Spleen (tissue), 7 donors: ENCODE data around the gene LZIC.

Source experiments
- POLR2A ChIP-seq, 3 donors: fragments of 450-650 bp; IDR thresholded peaks; one replicate each; pipeline ENCODE4 v1.5.1; 2017; ENCODE audit warnings: antibody characterized with exemption in 3 of 3, mild to moderate bottlenecking in 1 of 3
- POLR2AphosphoS5 ChIP-seq, 3 donors: sonication (generic); formaldehyde crosslinking; IDR thresholded peaks; one replicate each; pipeline ENCODE4 v1.5.1; 2017; ENCODE audit warnings: antibody characterized with exemption in 3 of 3
- TF ChIP-seq, protein P1 (sequence below), 11 experiments: fragments of 200-600 bp in 7 of 11; fragments of 450-650 bp in 4 of 11; sonication (generic) in 4 of 11; IDR thresholded peaks in 8 of 11; conservative IDR thresholded peaks in 3 of 11; 1 replicate in 7 of 11; 2 replicates in 4 of 11; pipeline versions ENCODE4 v1.4.0 to v1.8.0; 2016 to 2021; ENCODE audit warnings: antibody characterized with exemption in 11 of 11, inconsistent platforms in 4 of 11, mild to moderate bottlenecking in 1 of 11
- donor health status: DM: no; HTN: no; CAD: no; lungs with moderate emphysema.
- donor health status: DM: no; HTN: no; CAD: no.
- donor health status: DM: no; HTN: no; CAD: no.

DNA sequence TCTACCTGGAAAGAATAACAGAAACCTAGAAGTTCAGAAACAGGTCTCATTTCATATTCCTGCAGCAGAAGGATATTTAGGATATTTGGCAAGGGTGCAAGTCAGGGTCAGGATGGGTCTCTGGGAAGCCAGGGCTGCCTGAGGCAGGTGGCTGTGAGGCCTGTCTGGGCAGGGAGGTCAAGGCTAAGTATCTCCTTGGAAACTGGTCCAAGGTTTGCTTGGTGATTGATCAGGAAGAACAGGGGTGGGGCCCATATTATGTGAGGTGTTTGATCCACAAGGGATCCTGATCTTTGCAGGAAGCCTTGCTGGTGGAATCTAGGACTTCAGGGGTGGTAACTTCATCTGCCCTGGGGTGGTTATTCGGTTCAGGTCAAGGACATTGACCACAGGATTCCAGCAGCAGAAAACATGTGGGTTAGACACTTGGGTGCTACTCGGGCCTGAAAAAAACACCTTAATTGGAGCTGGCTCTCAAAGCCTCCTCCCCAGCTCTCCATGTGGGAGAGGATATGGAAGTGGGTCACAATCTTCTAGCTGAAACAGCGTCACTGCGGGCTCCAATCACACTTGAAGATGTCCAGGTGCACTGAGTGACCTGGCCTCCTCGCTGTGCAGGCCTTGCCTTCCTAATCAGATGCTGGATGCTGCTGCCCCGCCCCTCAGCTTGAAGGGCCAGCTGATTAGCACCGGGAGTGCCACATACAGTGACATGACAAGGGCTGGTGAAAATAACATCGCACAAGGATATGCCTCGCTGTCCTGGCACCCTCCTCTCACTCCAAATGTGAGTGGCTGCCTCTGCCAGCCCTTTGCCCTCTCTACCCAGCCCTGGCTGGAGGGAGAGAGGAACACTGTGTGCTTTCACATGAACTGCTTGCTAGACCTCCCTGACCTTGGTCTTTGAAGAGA lies 41.8 kb downstream of the LZIC start:
- TF ChIP-seq, protein P1, sequence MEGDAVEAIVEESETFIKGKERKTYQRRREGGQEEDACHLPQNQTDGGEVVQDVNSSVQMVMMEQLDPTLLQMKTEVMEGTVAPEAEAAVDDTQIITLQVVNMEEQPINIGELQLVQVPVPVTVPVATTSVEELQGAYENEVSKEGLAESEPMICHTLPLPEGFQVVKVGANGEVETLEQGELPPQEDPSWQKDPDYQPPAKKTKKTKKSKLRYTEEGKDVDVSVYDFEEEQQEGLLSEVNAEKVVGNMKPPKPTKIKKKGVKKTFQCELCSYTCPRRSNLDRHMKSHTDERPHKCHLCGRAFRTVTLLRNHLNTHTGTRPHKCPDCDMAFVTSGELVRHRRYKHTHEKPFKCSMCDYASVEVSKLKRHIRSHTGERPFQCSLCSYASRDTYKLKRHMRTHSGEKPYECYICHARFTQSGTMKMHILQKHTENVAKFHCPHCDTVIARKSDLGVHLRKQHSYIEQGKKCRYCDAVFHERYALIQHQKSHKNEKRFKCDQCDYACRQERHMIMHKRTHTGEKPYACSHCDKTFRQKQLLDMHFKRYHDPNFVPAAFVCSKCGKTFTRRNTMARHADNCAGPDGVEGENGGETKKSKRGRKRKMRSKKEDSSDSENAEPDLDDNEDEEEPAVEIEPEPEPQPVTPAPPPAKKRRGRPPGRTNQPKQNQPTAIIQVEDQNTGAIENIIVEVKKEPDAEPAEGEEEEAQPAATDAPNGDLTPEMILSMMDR (IDR thresholded peaks at IDR 0.05 in 8 of 11, conservative IDR thresholded peaks at IDR 0.05 in 3 of 11), result no peak
- TF ChIP-seq POLR2A (IDR thresholded peaks at IDR 0.05) (no peak), POLR2AphosphoS5 (IDR thresholded peaks at IDR 0.05) (no peak)
